H1 (cell line): ENCODE results near the gene RBM42. TPM values are rescaled to one million over a fixed set of nuclear protein-coding genes. Genes with fewer than 3 reads are reported as not detected.

Source experiments
- CTCF ChIA-PET: fragments of 300-600 bp; sonication (Branson Sonifier 250); formaldehyde crosslinking; loops from one replicate; lab custom pipeline; 2021; ENCODE audit not compliant: partially characterized antibody; lab: Charles Lee
- POLR2A ChIA-PET: fragments of 300-600 bp; sonication (Branson Sonifier 250); formaldehyde crosslinking; loops from one replicate; lab custom pipeline; 2021; ENCODE audit warnings: inconsistent platforms; ENCODE audit not compliant: partially characterized antibody; lab: Charles Lee
- DNase-seq, 2 experiments: peaks; one replicate each; pipeline versions ENCODE4 v3.0.0 to v3.0.0-alpha.2; 2010 to 2022; ENCODE audit warnings: low spot score in 2 of 2, low read depth in 1 of 2, mixed read lengths in 1 of 2
- FAIRE-seq: peaks from 2 replicates; lab custom pipeline; 2011; peaks lifted over from hg19 to GRCh38; lab: Jason Lieb, UNC
- H2AFZ ChIP-seq: 2 replicates; pipeline ENCODE4 v1.8.1; 2012; ENCODE audit warnings: low read length, inconsistent platforms
- H2AK5ac ChIP-seq: 2 replicates; pipeline ENCODE4 v1.6.1; 2013; ENCODE audit warnings: low read depth, low read length
- H2BK120ac ChIP-seq: replicated peaks from 2 replicates; pipeline ENCODE3; 2013; ENCODE audit warnings: low read depth, low read length, inconsistent platforms
- H2BK12ac ChIP-seq: 2 replicates; pipeline ENCODE4 v1.6.1; 2013; ENCODE audit warnings: low read depth, low read length
- H2BK15ac ChIP-seq: 2 replicates; pipeline ENCODE4 v1.6.1; 2013; ENCODE audit warnings: low read length
- H2BK20ac ChIP-seq: 2 replicates; pipeline ENCODE4 v1.6.1; 2013; ENCODE audit warnings: low read length
- H2BK5ac ChIP-seq: 2 replicates; pipeline ENCODE4 v1.6.1; 2013; ENCODE audit warnings: low read depth, low read length
- H3K14ac ChIP-seq: 2 replicates; pipeline ENCODE4 v1.6.1; 2013; ENCODE audit warnings: inconsistent platforms; ENCODE audit not compliant: insufficient read length
- H3K18ac ChIP-seq: 2 replicates; pipeline ENCODE4 v1.6.1; 2013; ENCODE audit warnings: low read length; ENCODE audit errors: extremely low read depth
- H3K23ac ChIP-seq: 2 replicates; pipeline ENCODE4 v1.6.1; 2013; ENCODE audit warnings: inconsistent platforms; ENCODE audit not compliant: insufficient read length
- H3K23me2 ChIP-seq: 2 replicates; pipeline ENCODE4 v1.6.1; 2013; ENCODE audit warnings: low read depth, low read length
- H3K27ac ChIP-seq: 2 replicates; pipeline ENCODE4 v1.6.1; 2011; ENCODE audit warnings: low read depth, low read length, inconsistent platforms
- H3K27me3 ChIP-seq, 4 experiments: replicated peaks in 1 of 4; 1 replicate in 1 of 4; 2 replicates in 3 of 4; pipeline versions ENCODE4 v1.6.1 to v1.8.1; 2011 to 2013; ENCODE audit warnings: low read length in 3 of 4, mild to moderate bottlenecking in 3 of 4, inconsistent platforms in 2 of 4, mixed read lengths in 2 of 4, moderate library complexity in 1 of 4; ENCODE audit not compliant: control insufficient read depth in 3 of 4, insufficient read depth in 3 of 4; ENCODE audit errors: extremely low read depth in 1 of 4
- H3K36me3 ChIP-seq, 4 experiments: 2 replicates each; pipeline versions ENCODE4 v1.6.1 to v1.8.1; 2011 to 2013; ENCODE audit warnings: mild to moderate bottlenecking in 4 of 4, low read length in 3 of 4, moderate library complexity in 2 of 4, control low read depth in 1 of 4, inconsistent platforms in 1 of 4; ENCODE audit not compliant: insufficient read depth in 4 of 4, control insufficient read depth in 2 of 4
- H3K4ac ChIP-seq: replicated peaks from 2 replicates; pipeline ENCODE3; 2013; ENCODE audit warnings: low read length, low read depth, mixed read lengths, inconsistent platforms; ENCODE audit not compliant: insufficient read length
- H3K4me1 ChIP-seq, 4 experiments: replicated peaks in 1 of 4; 1 replicate in 1 of 4; 2 replicates in 3 of 4; pipeline versions ENCODE4 v1.6.1 to v1.8.1; 2011 to 2013; ENCODE audit warnings: low read length in 3 of 4, inconsistent platforms in 2 of 4, mixed read lengths in 1 of 4; ENCODE audit not compliant: insufficient read depth in 4 of 4, control insufficient read depth in 3 of 4
- H3K4me2 ChIP-seq, 2 experiments: 2 replicates each; pipeline versions ENCODE4 v1.6.1 to v1.8.1; 2011 to 2013; ENCODE audit warnings: low read depth in 2 of 2, low read length in 2 of 2, control low read depth in 1 of 2, inconsistent platforms in 1 of 2, mild to moderate bottlenecking in 1 of 2; ENCODE audit not compliant: insufficient read depth in 1 of 2
- H3K4me3 ChIP-seq, 4 experiments: fragments of 200-600, 300-600 bp in 1 of 4; sonication (generic), shearing (Covaris generic), sonication (Bioruptor Twin) in 1 of 4; 2 replicates each; pipeline versions ENCODE4 v1.5.1 to v1.8.1; 2011 to 2016; ENCODE audit warnings: low read length in 4 of 4, low read depth in 3 of 4, control low read depth in 2 of 4, inconsistent platforms in 2 of 4, mild to moderate bottlenecking in 2 of 4, mixed read lengths in 1 of 4, moderate library complexity in 1 of 4; ENCODE audit not compliant: insufficient read depth in 2 of 4; ENCODE audit errors: extremely low read depth in 1 of 4
- H3K56ac ChIP-seq: replicated peaks from 2 replicates; pipeline ENCODE3; 2013; ENCODE audit warnings: low read depth, mild to moderate bottlenecking, mixed read lengths, low read length, inconsistent platforms; ENCODE audit not compliant: insufficient read length
- H3K79me1 ChIP-seq: 2 replicates; pipeline ENCODE4 v1.6.1; 2013; ENCODE audit warnings: low read depth, low read length, control low read depth
- H3K79me2 ChIP-seq, 2 experiments: 2 replicates each; pipeline versions ENCODE4 v1.6.1 to v1.8.1; 2012 to 2013; ENCODE audit warnings: low read length in 2 of 2, mild to moderate bottlenecking in 2 of 2, inconsistent platforms in 1 of 2; ENCODE audit not compliant: insufficient read depth in 2 of 2, control insufficient read depth in 1 of 2
- H3K9ac ChIP-seq, 4 experiments: replicated peaks in 1 of 4; 1 replicate in 1 of 4; 2 replicates in 3 of 4; pipeline versions ENCODE4 v1.6.1 to v1.8.1; 2011 to 2013; ENCODE audit warnings: low read depth in 3 of 4, low read length in 3 of 4, control low read depth in 2 of 4, mild to moderate bottlenecking in 2 of 4, moderate library complexity in 2 of 4, inconsistent platforms in 1 of 4; ENCODE audit errors: extremely low read depth in 1 of 4
- H3K9me3 ChIP-seq, 2 experiments: 2 replicates each; pipeline versions ENCODE4 v1.6.1 to v1.8.1; 2012 to 2013; ENCODE audit warnings: mild to moderate bottlenecking in 2 of 2, moderate library complexity in 2 of 2, control low read depth in 1 of 2, inconsistent platforms in 1 of 2, low read depth in 1 of 2, low read length in 1 of 2, mixed read lengths in 1 of 2; ENCODE audit not compliant: insufficient read depth in 2 of 2
- H4K20me1 ChIP-seq, 2 experiments: replicated peaks in 1 of 2; 2 replicates each; pipeline versions ENCODE3 to v1.8.1; 2011 to 2013; ENCODE audit warnings: inconsistent platforms in 2 of 2, low read length in 2 of 2, mild to moderate bottlenecking in 1 of 2; ENCODE audit not compliant: insufficient read depth in 2 of 2, control insufficient read depth in 1 of 2
- H4K5ac ChIP-seq: 2 replicates; pipeline ENCODE4 v1.6.1; 2013; ENCODE audit warnings: low read length, low read depth, mixed read lengths, inconsistent platforms; ENCODE audit not compliant: insufficient read length
- H4K8ac ChIP-seq: 2 replicates; pipeline ENCODE4 v1.8.0; 2013; ENCODE audit warnings: mild to moderate bottlenecking, moderate library complexity, low read length, inconsistent platforms; ENCODE audit not compliant: insufficient read depth; ENCODE audit errors: extremely low read depth
- H4K91ac ChIP-seq: replicated peaks from 2 replicates; pipeline ENCODE3; 2013; ENCODE audit warnings: low read length, mixed read lengths, inconsistent platforms; ENCODE audit not compliant: insufficient read length
- ATF3 ChIP-seq: IDR thresholded peaks from 2 replicates; pipeline ENCODE4 v1.6.1; 2011; ENCODE audit warnings: low read depth, mild to moderate bottlenecking, low read length; ENCODE audit not compliant: insufficient read depth
- CTCF ChIP-seq, 3 experiments: IDR thresholded peaks; 1 replicate in 2 of 3; 2 replicates in 1 of 3; pipeline versions ENCODE4 v1.5.1 to v1.6.1; 2011; ENCODE audit warnings: low read length in 3 of 3, mild to moderate bottlenecking in 3 of 3, inconsistent platforms in 2 of 3, low read depth in 1 of 3, moderate library complexity in 1 of 3; ENCODE audit not compliant: insufficient read depth in 1 of 3; ENCODE audit errors: control extremely low read depth in 1 of 3
- GTF2F1 ChIP-seq: IDR thresholded peaks from 2 replicates; pipeline ENCODE4 v1.6.1; 2012; ENCODE audit warnings: low read depth, low read length, improper control_type of control experiment, borderline replicate concordance
- KDM5A ChIP-seq: fragments of 200-600 bp; IDR thresholded peaks from 2 replicates; pipeline ENCODE4 v1.7.1; 2012; ENCODE audit warnings: mild to moderate bottlenecking, low read length, inconsistent platforms, mixed read lengths
- RAD21 ChIP-seq, 2 experiments: IDR thresholded peaks in 1 of 2; conservative IDR thresholded peaks in 1 of 2; 2 replicates each; pipeline ENCODE4 v1.6.1; 2011; ENCODE audit warnings: low read depth in 2 of 2, low read length in 2 of 2, improper control_type of control experiment in 1 of 2, inconsistent platforms in 1 of 2, mild to moderate bottlenecking in 1 of 2, moderate library complexity in 1 of 2
- SP4 ChIP-seq: IDR thresholded peaks from 2 replicates; pipeline ENCODE4 v1.6.1; 2012; ENCODE audit warnings: low read length, inconsistent platforms
- WGBS, 2 experiments: shearing (Covaris generic) in 1 of 2; methylation state at CpG; one replicate each; pipeline versions ENCODE4 v1.1.6 to v1.1.7; 2013 to 2015; ENCODE audit warnings: low lambda C conversion rate in 2 of 2, mixed read lengths in 2 of 2, inconsistent platforms in 1 of 2, low coverage in 1 of 2, missing lambda C conversion rate in 1 of 2; ENCODE audit not compliant: insufficient replicate concordance in 2 of 2, insufficient coverage in 1 of 2, insufficient read length in 1 of 2; ENCODE audit errors: extremely low coverage in 1 of 2, missing lambda C conversion rate in 1 of 2; 5-methylcytosine and 5-hydroxymethylcytosine counted together
- polyA plus RNA-seq, 7 experiments: library from polyadenylated mRNA; depleted of rRNA in 3 of 7; stranded (reverse) in 5 of 7; unstranded in 2 of 7; fragments of >200 nt in 5 of 7; fragments of 200-250 nt in 2 of 7; gene quantifications; 1 replicate in 5 of 7; 2 replicates in 1 of 7; 4 replicates in 1 of 7; pipeline versions ENCODE4 v1.2.1 to v1.2.3, GENCODE V29; 2011 to 2013; ENCODE audit warnings: missing spikeins in 2 of 7, mixed read lengths in 2 of 7
- total RNA-seq: library from RNA; stranded (reverse); fragmentation: NEBNext Ultra II Directional; extraction: Animal tissue kit (Norgen Biotek cat#: 25700); gene quantifications from 2 replicates; pipeline ENCODE4 v1.2.1, GENCODE V29; 2021

The RBM42 gene
- total and polyA plus RNA-seq, 2 of the 8 experiments (the other 6 are each of a cell fraction or from before 2014, with no cell fraction given) = 59.8 to 80.8 TPM

- no peaks in the 10 kb centered on the region for H3K4me1 ChIP-seq
- no peak overlapping the region for H3K14ac ChIP-seq
- DNase-seq (peak; percentile 15 to 53), FAIRE-seq (peak; percentile 90)
- no peak overlapping the region for H3K4ac ChIP-seq
- TF ChIP-seq GTF2F1 (no peak), SP4 (no peak), ATF3 (no peak), CTCF (IDR thresholded peaks at IDR 0.05; ENCODE audit: control extremely low read depth in 1 of 3, insufficient read depth in 1 of 3, low read depth in 1 of 3, low read length in 3 of 3) (peak; percentile 33 to 84 (median 77)), RAD21 (IDR thresholded peaks at IDR 0.05 in 1 of 2, conservative IDR thresholded peaks at IDR 0.05 in 1 of 2; ENCODE audit: low read depth in 2 of 2, low read length in 2 of 2) (peak; percentile 87 to 89), KDM5A (no peak)
- H3K36me3 ChIP-seq = no peaks in the 10 kb centered on the region
- 42% methylated on average over 8 of the region's 8 CpGs; no CpG with 5 or more reads in 1 of the 2 experiments for WGBS, 2 experiments
- H2AFZ ChIP-seq = peak overlapping the region; percentile 55; the same call in 1 of the 2 replicates
- no peak overlapping the region for H3K27ac ChIP-seq
- no peak overlapping the region for H3K18ac ChIP-seq
- H3K9me3 ChIP-seq = no peaks in the 10 kb centered on the region
- POLR2A ChIA-PET = interaction anchor here (0.6 to 1.8 kb wide), 7 partner anchors 31 to 240 kb away, joined by 3 to 5 read pairs (median 3); no protein-coding TSS in a partner anchor
- no peaks in the 10 kb centered on the region for H3K79me1 ChIP-seq
- H3K9ac ChIP-seq = no peak overlapping the region
- no peak overlapping the region for H2BK20ac ChIP-seq
- no peak overlapping the region for H3K4me3 ChIP-seq
- no peak overlapping the region for H2BK120ac ChIP-seq
- CTCF ChIA-PET = interaction anchor here (0.6 to 10.2 kb wide), 38 partner anchors 8 to 239 kb away, joined by 3 to 90 read pairs (median 5); partner anchors contain the start of genes ATP4A, DMKN and HAUS5
- H4K5ac ChIP-seq = no peak overlapping the region
- H3K27me3 ChIP-seq = no peaks in the 10 kb centered on the region; a peak in 1 of 7 replicates
- no peak overlapping the region for H3K56ac ChIP-seq
- H4K8ac ChIP-seq = no peak overlapping the region
- H3K23ac ChIP-seq = no peak overlapping the region
- 0 out of 2 replicates have a peak overlapping the region, but pooled peaks have one; percentile 72 for H2BK15ac ChIP-seq
- no peak overlapping the region for H2BK12ac ChIP-seq
- no peaks in the 10 kb centered on the region for H3K23me2 ChIP-seq
- H3K4me2 ChIP-seq = no peak overlapping the region
- no peak overlapping the region for H2BK5ac ChIP-seq
- H2AK5ac ChIP-seq = no peak overlapping the region
- H3K79me2 ChIP-seq = no peaks in the 10 kb centered on the region
- no peaks in the 10 kb centered on the region for H4K20me1 ChIP-seq
- no peak overlapping the region for H4K91ac ChIP-seq
Observed at GRCh38 chr19:35592226-35592625, 36.6 kb upstream of the RBM42 start.
